Testis (tissue), 3 donors: Measurements from ENCODE around the gene PTPRN2. TPM values are rescaled to one million over a fixed set of nuclear protein-coding genes. Genes with fewer than 3 reads are reported as not detected.

Experiments
- DNase-seq: peaks from one replicate; pipeline ENCODE4 v3.0.0-alpha.2; 2019
- H3K27ac ChIP-seq, 2 donors: fragments of 200-600 bp; sonication (generic); one replicate each; pipeline ENCODE4 v1.5.1; 2019
- H3K27me3 ChIP-seq: fragments of 200-600 bp; sonication (generic); one replicate; pipeline ENCODE4 v1.5.1; 2019
- H3K36me3 ChIP-seq: fragments of 200-600 bp; sonication (generic); one replicate; pipeline ENCODE4 v1.5.1; 2017; ENCODE audit warnings: low read depth; ENCODE audit errors: missing control alignments
- H3K4me1 ChIP-seq: fragments of 200-600 bp; sonication (generic); one replicate; pipeline ENCODE4 v1.5.1; 2019
- H3K4me3 ChIP-seq, 2 donors: fragments of 200-600 bp; sonication (generic); one replicate each; pipeline ENCODE4 v1.5.1; 2017 to 2019
- H3K9me3 ChIP-seq: fragments of 200-600 bp; sonication (generic); one replicate; pipeline ENCODE4 v1.5.1; 2017
- POLR2A ChIP-seq: fragments of 450-650 bp; IDR thresholded peaks from one replicate; pipeline ENCODE4 v1.6.1; 2017; ENCODE audit warnings: antibody characterized with exemption, mild to moderate bottlenecking, moderate library complexity
- WGBS, 2 donors: methylation state at CpG; one replicate each; pipeline ENCODE4 v1.1.5; 2018; 5-methylcytosine and 5-hydroxymethylcytosine counted together
- intact Hi-C: fragments of 100-400 bp; cut with DNase I; formaldehyde crosslinking; loops from one replicate; pipeline ENCODE4 v1.15.1; 2023; ENCODE audit warnings: low total_unique reads
- polyA plus RNA-seq: library from polyadenylated mRNA; stranded (reverse); fragments of 350-450 nt; fragmentation: Illumina TruSeq; extraction: RNeasy Lipid Tissue Mini Kit (QIAGEN cat#74804); gene quantifications from one replicate; pipeline ENCODE4 v1.2.3, GENCODE V29; 2014; ENCODE audit warnings: low read depth, low replicate concordance; ENCODE audit not compliant: insufficient read depth
- total RNA-seq, 2 donors: library from RNA; depleted of rRNA; stranded (reverse); fragments of >200 nt; gene quantifications; one replicate each; pipeline ENCODE4 v1.2.3, GENCODE V29; 2016
- TF ChIP-seq, protein P1 (sequence below), 3 experiments: fragments of 450-650 bp in 2 of 3; fragments of 200-600 bp in 1 of 3; sonication (generic) in 1 of 3; IDR thresholded peaks; one replicate each; pipeline ENCODE4 v1.5.1; 2016 to 2019; ENCODE audit warnings: antibody characterized with exemption in 3 of 3, mild to moderate bottlenecking in 2 of 3, moderate library complexity in 1 of 3

PTPRN2 gene
- total and polyA plus RNA-seq, 3 donors from 2014 or later = 9.3 to 10.8 (median 9.8) TPM

DNA sequence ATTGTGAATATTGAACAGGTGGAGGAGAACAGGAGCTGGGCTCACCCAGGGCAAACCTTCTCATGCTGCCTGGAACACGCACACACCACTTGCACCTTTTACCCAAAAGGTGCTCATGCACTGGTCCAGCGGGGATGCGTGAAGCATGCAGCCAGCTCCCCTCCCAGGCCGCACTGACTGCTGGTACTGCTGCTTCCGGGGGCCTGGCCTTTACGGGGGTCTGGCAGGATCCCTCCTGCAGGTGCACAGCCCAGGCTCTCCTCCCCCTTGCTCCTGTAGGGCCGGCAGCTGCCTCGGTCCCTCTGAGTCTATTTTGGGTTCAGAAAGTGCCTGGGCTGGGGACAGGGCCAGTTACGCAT is 1029.1 kb downstream of the PTPRN2 start:
- TF ChIP-seq, protein P1, sequence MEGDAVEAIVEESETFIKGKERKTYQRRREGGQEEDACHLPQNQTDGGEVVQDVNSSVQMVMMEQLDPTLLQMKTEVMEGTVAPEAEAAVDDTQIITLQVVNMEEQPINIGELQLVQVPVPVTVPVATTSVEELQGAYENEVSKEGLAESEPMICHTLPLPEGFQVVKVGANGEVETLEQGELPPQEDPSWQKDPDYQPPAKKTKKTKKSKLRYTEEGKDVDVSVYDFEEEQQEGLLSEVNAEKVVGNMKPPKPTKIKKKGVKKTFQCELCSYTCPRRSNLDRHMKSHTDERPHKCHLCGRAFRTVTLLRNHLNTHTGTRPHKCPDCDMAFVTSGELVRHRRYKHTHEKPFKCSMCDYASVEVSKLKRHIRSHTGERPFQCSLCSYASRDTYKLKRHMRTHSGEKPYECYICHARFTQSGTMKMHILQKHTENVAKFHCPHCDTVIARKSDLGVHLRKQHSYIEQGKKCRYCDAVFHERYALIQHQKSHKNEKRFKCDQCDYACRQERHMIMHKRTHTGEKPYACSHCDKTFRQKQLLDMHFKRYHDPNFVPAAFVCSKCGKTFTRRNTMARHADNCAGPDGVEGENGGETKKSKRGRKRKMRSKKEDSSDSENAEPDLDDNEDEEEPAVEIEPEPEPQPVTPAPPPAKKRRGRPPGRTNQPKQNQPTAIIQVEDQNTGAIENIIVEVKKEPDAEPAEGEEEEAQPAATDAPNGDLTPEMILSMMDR (IDR thresholded peaks at IDR 0.05) = no peak
- TF ChIP-seq POLR2A = no peak
- intact Hi-C loops = no loop called here
- Histone ChIP-seq H3K27ac (no peak overlapping the region), H3K36me3 (no peaks in the 10 kb centered on the region), H3K4me1 (no peaks in the 10 kb centered on the region), H3K27me3 (no peaks in the 10 kb centered on the region), H3K9me3 (no peaks in the 10 kb centered on the region), H3K4me3 (no peak overlapping the region)
- no peak for DNase-seq
- 74 to 96% methylated on average over 4 to 9 of the region's 9 CpGs for WGBS, 2 donors

DNA sequence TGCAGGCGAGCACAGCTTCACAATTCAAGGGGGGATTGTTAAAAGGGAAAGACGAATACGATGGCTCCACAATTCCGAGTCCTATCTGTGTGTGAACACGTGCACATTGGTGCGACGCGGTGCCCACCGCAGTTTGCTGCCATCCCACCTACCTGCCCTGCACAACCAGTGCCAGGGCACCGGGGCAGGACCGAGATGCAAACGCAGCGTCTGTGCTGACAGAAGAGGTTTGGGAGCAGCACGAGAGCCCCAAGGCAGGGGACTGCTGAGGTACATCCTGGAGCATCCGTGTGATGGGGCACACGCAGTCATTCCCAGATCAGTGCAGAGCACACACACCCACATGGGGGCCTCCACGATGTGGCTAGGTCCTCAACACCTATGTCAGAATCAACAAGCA is 1029.6 kb downstream of the PTPRN2 start:
- no peaks in the 10 kb centered on the region for H3K4me1 ChIP-seq
- no peaks in the 10 kb centered on the region for H3K27me3 ChIP-seq
- H3K27ac ChIP-seq = no peak overlapping the region
- 88 to 94% methylated on average over 17 of the region's 17 CpGs for WGBS, 2 donors
- DNase-seq = no peak
- no peak overlapping the region for H3K4me3 ChIP-seq
- no peaks in the 10 kb centered on the region for H3K9me3 ChIP-seq
- intact Hi-C loops = no loop called here
- TF ChIP-seq, protein P1 (IDR thresholded peaks at IDR 0.05) = no peak
- no peak for TF ChIP-seq POLR2A
- H3K36me3 ChIP-seq = no peaks in the 10 kb centered on the region

DNA sequence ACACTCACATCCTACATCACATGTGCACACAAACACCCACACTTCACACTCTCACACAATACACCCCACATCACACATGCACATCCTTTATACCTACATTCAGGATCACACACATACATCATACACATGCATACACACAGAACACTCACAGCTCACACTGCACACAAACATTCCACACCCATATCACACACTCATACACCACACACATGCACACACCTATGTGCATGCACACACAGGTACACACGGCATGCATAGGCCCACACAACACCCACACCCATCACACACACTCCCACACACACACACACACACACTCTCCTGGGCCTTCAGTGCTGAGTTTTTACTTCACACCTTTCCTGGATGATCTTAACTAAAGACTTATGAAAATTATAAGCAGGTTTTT is 1030.4 kb downstream of the PTPRN2 start:
- no peaks in the 10 kb centered on the region for H3K36me3 ChIP-seq
- WGBS, 2 donors = 90 to 94% methylated on average over 1 of the region's 1 CpG
- no peak overlapping the region for H3K4me3 ChIP-seq
- no peak overlapping the region for H3K27ac ChIP-seq
- no peaks in the 10 kb centered on the region for H3K27me3 ChIP-seq
- no peaks in the 10 kb centered on the region for H3K9me3 ChIP-seq
- no peak for TF ChIP-seq POLR2A
- TF ChIP-seq, protein P1 (IDR thresholded peaks at IDR 0.05) = no peak
- DNase-seq = no peak
- intact Hi-C loops = no loop called here
- H3K4me1 ChIP-seq = no peaks in the 10 kb centered on the region

DNA sequence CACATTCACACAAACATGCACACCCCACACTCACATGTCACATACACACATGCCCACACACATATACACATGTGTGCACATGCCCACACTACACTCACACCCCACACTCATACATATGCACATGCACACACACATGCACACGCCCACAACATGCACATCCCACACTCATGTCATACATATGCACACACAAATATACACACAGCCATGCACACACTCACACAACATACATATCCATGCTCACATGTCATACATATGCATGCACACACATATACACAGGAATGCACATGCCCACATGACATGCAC is 1031.0 kb downstream of the PTPRN2 start:
- Histone ChIP-seq H3K36me3 (no peaks in the 10 kb centered on the region), H3K9me3 (no peaks in the 10 kb centered on the region), H3K4me3 (no peak overlapping the region), H3K4me1 (no peaks in the 10 kb centered on the region), H3K27me3 (no peaks in the 10 kb centered on the region), H3K27ac (no peak overlapping the region)
- DNase-seq = no peak
- no peak for TF ChIP-seq POLR2A
- TF ChIP-seq, protein P1 (IDR thresholded peaks at IDR 0.05) = no peak
- 67 to 80% methylated on average over 1 of the region's 1 CpG for WGBS, 2 donors
- intact Hi-C loops = no loop called here

DNA sequence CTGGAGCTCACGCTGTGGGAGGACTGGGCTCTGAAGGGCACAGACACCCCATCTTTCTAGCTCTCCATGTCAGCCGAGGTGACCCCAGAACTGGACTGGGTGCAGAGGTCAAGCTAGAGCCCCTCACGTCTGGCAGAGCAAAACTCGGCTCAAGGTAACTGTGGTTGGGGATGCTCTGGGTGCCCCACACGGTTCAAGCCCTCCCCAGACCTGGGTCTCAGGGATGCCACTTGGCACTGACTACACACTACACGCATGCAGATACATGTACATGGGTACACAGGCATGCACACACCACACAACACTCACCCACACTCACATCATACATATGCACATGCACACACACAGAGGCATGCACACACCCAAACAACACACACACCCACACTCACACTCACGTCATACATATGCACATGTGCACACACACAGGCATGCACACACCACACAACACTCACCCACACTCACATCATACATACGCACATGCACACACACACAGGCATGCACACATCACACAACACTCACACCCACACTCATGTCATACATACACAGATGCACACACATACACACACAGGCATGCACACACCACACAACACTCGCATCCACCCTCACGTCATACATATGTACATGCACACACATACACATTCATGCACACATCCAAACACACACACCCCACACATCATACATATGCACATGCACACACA is 1031.5 kb downstream of the PTPRN2 start:
- Histone ChIP-seq H3K36me3 (no peaks in the 10 kb centered on the region), H3K9me3 (no peaks in the 10 kb centered on the region), H3K27me3 (no peaks in the 10 kb centered on the region), H3K27ac (no peak overlapping the region), H3K4me3 (no peak overlapping the region), H3K4me1 (no peaks in the 10 kb centered on the region)
- intact Hi-C loops = no loop called here
- WGBS, 2 donors = 84 to 85% methylated on average over 7 to 10 of the region's 10 CpGs
- no peak for DNase-seq
- no peak for TF ChIP-seq POLR2A
- TF ChIP-seq, protein P1 (IDR thresholded peaks at IDR 0.05) = no peak
